ENCODE data around the gene ITGAE.
"Not testable (repeated sequence)": the region's sequence is repeated elsewhere in the genome, so short reads cannot be mapped to it uniquely, and the experiment has no call there.

ITGAE gene

DNA sequence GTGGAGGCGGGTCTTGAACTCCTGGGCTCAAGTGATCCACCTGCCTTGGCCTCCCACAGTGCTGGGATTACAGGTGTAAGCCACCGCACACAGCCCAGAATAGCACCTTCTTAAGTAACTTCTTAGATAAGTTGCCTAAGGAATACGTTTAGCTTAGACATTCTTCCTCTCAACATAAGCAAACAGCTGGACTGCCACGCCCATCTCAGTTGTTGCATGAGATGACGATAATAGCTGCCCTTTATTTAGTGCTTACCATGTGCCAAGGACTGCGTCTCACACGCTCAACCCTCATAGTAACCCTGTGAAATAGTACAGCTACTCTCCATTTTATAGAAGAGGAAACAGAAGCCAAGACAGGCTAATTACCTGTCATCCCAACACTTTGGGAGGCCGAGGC lies 65.5 kb downstream of the ITGAE start:
- Histone ChIP-seq H3K9me3 (ENCODE audit: insufficient read depth, low read depth, low read length) (no peaks in the 10 kb centered on the region), H3K4me3 (ENCODE audit: low read length) (no peak overlapping the region), H3K27me3 (ENCODE audit: insufficient read depth, low read length) (no peaks in the 10 kb centered on the region), H3K4me1 (ENCODE audit: insufficient read depth, low read length) (peaks cover 13% of the 10 kb centered on the region; the same call in 1 of the 2 replicates), H3K36me3 (ENCODE audit: insufficient read depth, low read length) (no peaks in the 10 kb centered on the region), H3K9ac (ENCODE audit: low read depth, low read length) (no peak overlapping the region), H3K27ac (ENCODE audit: low read depth, low read length) (no peak overlapping the region)
- WGBS, result 92% methylated on average over 8 of the region's 8 CpGs

DNA sequence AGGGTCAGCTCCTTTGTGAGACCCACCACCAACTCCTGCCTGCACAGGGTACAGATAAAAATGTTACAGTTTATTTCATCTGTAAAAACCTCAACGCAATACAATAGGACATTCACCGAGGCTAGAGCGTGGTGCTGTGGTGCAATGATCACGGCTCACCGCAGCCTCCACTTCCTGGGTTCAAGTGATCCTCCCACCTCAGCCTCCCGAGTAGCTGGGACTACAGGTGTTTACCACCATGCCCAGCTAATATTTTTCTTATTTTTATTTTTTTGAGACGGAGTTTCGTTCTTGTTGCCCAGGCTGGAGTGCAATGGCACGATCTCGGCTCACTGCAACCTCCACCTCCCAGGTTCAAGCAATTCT lies 66.1 kb downstream of the ITGAE start:
- not testable (repeated sequence) for H3K9ac ChIP-seq (ENCODE audit: low read depth, low read length); H3K4me3 ChIP-seq (ENCODE audit: low read length); H3K27ac ChIP-seq (ENCODE audit: low read depth, low read length); H3K9me3 ChIP-seq (ENCODE audit: insufficient read depth, low read depth, low read length); H3K36me3 ChIP-seq (ENCODE audit: insufficient read depth, low read length); H3K27me3 ChIP-seq (ENCODE audit: insufficient read depth, low read length)
- H3K4me1 ChIP-seq (ENCODE audit: insufficient read depth, low read length), result peaks cover 13% of the 10 kb centered on the region; the same call in 1 of the 2 replicates
- 96% methylated on average over 10 of the region's 10 CpGs for WGBS

- Histone ChIP-seq H3K9me3 (ENCODE audit: insufficient read depth, low read depth, low read length) (no peaks in the 10 kb centered on the region), H3K4me1 (ENCODE audit: insufficient read depth, low read length) (no peaks in the 10 kb centered on the region; the same call in 1 of the 2 replicates), H3K27ac (ENCODE audit: low read depth, low read length) (no peak overlapping the region), H3K36me3 (ENCODE audit: insufficient read depth, low read length) (peaks cover 11% of the 10 kb centered on the region), H3K9ac (ENCODE audit: low read depth, low read length) (no peak overlapping the region), H3K27me3 (ENCODE audit: insufficient read depth, low read length) (no peaks in the 10 kb centered on the region), H3K4me3 (ENCODE audit: low read length) (no peak overlapping the region)
- WGBS, result 65% methylated on average over 9 of the region's 9 CpGs
These were observed 68.8 kb downstream of the ITGAE start for GRCh38 chr17:3732210-3732621.

DNA sequence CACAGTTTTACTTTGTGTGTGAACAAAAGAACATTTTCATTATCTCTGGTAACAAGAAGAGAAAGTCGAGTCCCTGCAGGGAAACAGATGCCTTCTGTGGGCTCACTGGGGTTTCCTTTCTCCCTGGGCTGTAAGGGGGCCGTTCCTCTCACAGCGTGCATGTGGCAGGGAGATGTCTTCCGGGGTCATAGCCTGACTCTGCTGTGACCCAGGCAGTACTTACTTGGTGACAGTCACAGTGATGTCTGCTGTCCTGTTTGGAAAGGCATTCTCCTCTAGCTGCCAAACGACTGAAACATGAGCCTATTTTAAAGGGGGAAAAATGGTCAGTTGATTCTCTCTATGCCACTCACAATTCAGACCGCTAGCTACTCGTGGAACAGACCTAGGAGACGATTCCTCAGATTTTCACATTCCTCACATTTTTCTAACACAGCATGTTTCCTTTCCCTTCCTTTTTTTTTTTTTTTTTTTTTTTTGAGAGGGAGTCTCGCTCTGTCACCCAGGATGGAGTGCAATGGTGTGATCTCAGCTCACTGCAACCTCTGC lies 70.0 kb downstream of the ITGAE start:
- H3K4me1 ChIP-seq (ENCODE audit: insufficient read depth, low read length), result no peaks in the 10 kb centered on the region; the same call in 1 of the 2 replicates
- 58% methylated on average over 8 of the region's 9 CpGs for WGBS
- no peak overlapping the region for H3K9ac ChIP-seq (ENCODE audit: low read depth, low read length)

DNA sequence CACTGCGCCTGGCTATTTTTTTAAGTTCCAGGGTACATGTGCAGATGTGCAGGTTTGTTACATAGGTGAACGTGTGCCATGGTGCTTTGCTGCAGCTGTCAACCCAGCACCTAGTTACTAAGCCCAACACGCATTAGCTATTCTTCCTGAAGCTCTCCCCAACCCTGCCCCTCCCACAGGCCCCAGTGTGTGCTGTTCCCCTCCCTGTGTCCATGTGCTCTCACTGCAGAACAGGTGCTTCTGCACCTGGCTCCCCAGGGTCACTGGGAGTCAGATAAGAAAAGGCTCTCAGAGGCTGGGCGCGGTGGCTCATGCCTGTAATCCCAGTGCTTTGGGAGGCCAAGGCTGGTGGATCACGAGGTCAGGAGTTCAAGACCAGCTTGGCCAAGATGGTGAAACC lies 71.1 kb downstream of the ITGAE start:
- Histone ChIP-seq H3K4me3 (ENCODE audit: low read length) (no peak overlapping the region), H3K4me1 (ENCODE audit: insufficient read depth, low read length) (no peaks in the 10 kb centered on the region; the same call in 1 of the 2 replicates), H3K9me3 (ENCODE audit: insufficient read depth, low read depth, low read length) (no peaks in the 10 kb centered on the region), H3K27ac (ENCODE audit: low read depth, low read length) (no peak overlapping the region), H3K27me3 (ENCODE audit: insufficient read depth, low read length) (no peaks in the 10 kb centered on the region), H3K9ac (ENCODE audit: low read depth, low read length) (no peak overlapping the region), H3K36me3 (ENCODE audit: insufficient read depth, low read length) (peaks cover 31% of the 10 kb centered on the region)
- 85% methylated on average over 6 of the region's 6 CpGs for WGBS

More for the DNA sequence above, 70.0 kb downstream of the ITGAE start:
- Histone ChIP-seq H3K27ac (ENCODE audit: low read depth, low read length) (peak overlapping the region; percentile 71; the same call in 1 of the 2 replicates), H3K4me3 (ENCODE audit: low read length) (no peak overlapping the region), H3K9me3 (ENCODE audit: insufficient read depth, low read depth, low read length) (no peaks in the 10 kb centered on the region), H3K27me3 (ENCODE audit: insufficient read depth, low read length) (no peaks in the 10 kb centered on the region), H3K36me3 (ENCODE audit: insufficient read depth, low read length) (peaks cover 20% of the 10 kb centered on the region)

DNA sequence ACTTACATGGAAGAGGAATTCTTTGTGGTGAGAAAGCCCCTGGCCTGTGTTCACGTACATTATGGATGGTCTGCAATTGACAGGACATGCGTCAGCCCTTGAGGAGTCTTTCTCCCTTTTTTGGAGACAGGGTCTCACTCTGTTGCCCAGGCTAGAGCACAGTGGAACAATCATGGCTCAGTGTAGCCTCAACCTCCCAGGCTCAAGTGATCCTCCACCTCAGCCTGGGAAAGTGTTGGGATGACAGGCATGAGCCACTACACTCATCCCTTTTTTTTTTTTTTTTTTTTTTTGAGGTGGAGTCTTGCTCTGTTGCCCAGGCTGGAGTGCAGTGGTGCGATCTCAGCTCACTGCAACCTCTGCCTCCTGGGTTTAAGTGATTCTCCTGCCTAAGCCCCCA lies 72.9 kb downstream of the ITGAE start:
- H3K4me3 ChIP-seq (ENCODE audit: low read length); H3K27ac ChIP-seq (ENCODE audit: low read depth, low read length); H3K4me1 ChIP-seq (ENCODE audit: insufficient read depth, low read length); H3K9ac ChIP-seq (ENCODE audit: low read depth, low read length); H3K9me3 ChIP-seq (ENCODE audit: insufficient read depth, low read depth, low read length); H3K27me3 ChIP-seq (ENCODE audit: insufficient read depth, low read length): not testable (repeated sequence)
- 97% methylated on average over 3 of the region's 3 CpGs for WGBS
- peaks cover 31% of the 10 kb centered on the region for H3K36me3 ChIP-seq (ENCODE audit: insufficient read depth, low read length)

- peaks cover 5% of the 10 kb centered on the region; the same call in 1 of the 2 replicates for H3K4me1 ChIP-seq (ENCODE audit: insufficient read depth, low read length)
- 88% methylated on average over 2 of the region's 2 CpGs for WGBS
These were observed 73.9 kb downstream of the ITGAE start for GRCh38 chr17:3727041-3727440.

DNA sequence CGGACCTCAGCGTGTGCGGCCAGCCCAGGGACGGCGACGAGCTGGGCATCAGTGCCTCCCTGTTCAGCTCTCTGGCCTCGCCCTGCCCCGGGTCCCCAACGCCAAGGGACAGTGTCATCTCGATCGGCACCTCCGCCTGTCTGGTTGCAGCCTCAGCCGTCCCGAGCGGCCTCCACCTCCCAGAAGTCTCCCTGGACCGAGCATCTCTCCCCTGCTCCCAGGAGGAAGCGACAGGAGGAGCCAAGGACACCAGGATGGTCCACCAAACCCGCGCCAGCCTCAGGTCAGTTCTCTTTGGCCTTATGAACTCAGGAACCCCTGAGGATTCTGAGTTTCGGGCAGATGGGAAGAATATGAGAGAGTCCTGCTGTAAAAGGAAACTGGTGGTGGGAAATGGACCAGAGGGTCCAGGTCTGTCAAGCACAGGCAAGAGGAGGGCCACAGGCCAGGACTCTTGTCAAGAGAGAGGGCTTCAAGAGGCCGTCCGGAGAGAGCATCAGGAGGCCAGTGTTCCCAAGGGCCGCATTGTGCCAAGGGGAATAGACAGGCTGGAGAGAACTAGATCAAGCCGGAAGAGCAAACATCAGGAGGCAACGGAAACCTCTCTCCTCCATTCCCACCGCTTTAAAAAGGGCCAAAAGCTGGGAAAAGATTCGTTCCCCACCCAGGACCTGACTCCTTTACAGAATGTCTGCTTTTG lies 76.5 kb downstream of the ITGAE start:
- 19% methylated on average over 27 of the region's 27 CpGs for WGBS
- H3K27me3 ChIP-seq (ENCODE audit: insufficient read depth, low read length), result no peaks in the 10 kb centered on the region
- H3K27ac ChIP-seq (ENCODE audit: low read depth, low read length), result peak overlapping the region; percentile 64; the same call in 1 of the 2 replicates
- peak overlapping the region; percentile 79 for H3K4me3 ChIP-seq (ENCODE audit: low read length)
- peaks cover 39% of the 10 kb centered on the region for H3K36me3 ChIP-seq (ENCODE audit: insufficient read depth, low read length)
- H3K9ac ChIP-seq (ENCODE audit: low read depth, low read length), result peak overlapping the region; percentile 87
- H3K9me3 ChIP-seq (ENCODE audit: insufficient read depth, low read depth, low read length), result no peaks in the 10 kb centered on the region
- 0 out of 2 replicates have a peak, but pooled peaks cover 5% of the 10 kb centered on the region for H3K4me1 ChIP-seq (ENCODE audit: insufficient read depth, low read length)

More at GRCh38 chr17:3727041-3727440, 73.9 kb downstream of the ITGAE start:
- Histone ChIP-seq H3K9me3 (ENCODE audit: insufficient read depth, low read depth, low read length) (no peaks in the 10 kb centered on the region), H3K36me3 (ENCODE audit: insufficient read depth, low read length) (peaks cover 31% of the 10 kb centered on the region), H3K27ac (ENCODE audit: low read depth, low read length) (no peak overlapping the region), H3K27me3 (ENCODE audit: insufficient read depth, low read length) (no peaks in the 10 kb centered on the region), H3K9ac (ENCODE audit: low read depth, low read length) (no peak overlapping the region), H3K4me3 (ENCODE audit: low read length) (no peak overlapping the region)

GRCh38 chr17:3723556-3724377 lies 77.2 kb downstream of the ITGAE start, which contains the start of gene HASPIN:
Gene HASPIN, plus strand, starts transcription at chr17:3723903. Its CDS starts 33 bp downstream, at chr17:3723936.
- Histone ChIP-seq H3K4me1 (ENCODE audit: insufficient read depth, low read length) (0 out of 2 replicates have a peak, but pooled peaks cover 5% of the 10 kb centered on the region), H3K27me3 (ENCODE audit: insufficient read depth, low read length) (no peaks in the 10 kb centered on the region), H3K4me3 (ENCODE audit: low read length) (peak within 1 kb of the TSS; percentile 79), H3K9ac (ENCODE audit: low read depth, low read length) (peak within 1 kb of the TSS; percentile 87), H3K36me3 (ENCODE audit: insufficient read depth, low read length) (peaks cover 39% of the 10 kb centered on the region), H3K9me3 (ENCODE audit: insufficient read depth, low read depth, low read length) (no peaks in the 10 kb centered on the region), H3K27ac (ENCODE audit: low read depth, low read length) (peak within 1 kb of the TSS; percentile 64)
- under 1% methylated on average over 98 of the region's 98 CpGs for WGBS

DNA sequence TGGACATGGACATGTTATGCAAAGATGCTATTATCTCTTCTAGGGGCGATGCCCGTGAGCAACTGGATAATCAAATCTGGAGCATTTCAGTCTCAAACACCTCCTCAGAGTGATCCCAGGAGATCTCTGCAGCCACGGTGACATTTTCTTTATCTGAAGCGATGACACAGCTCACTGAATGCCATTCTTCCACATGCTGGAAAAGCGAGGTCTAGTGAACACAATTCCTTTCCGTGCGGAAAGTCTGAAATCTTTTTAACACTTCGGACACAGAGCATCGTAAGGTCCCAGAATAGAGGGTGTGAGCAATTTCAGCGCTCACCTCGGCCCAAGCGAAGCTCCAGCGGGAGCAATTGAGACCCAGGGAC lies 77.8 kb downstream of the ITGAE start:
- 10% methylated on average over 13 of the region's 13 CpGs for WGBS
- Histone ChIP-seq H3K27ac (ENCODE audit: low read depth, low read length) (peak overlapping the region; percentile 63; the same call in 1 of the 2 replicates), H3K4me1 (ENCODE audit: insufficient read depth, low read length) (0 out of 2 replicates have a peak, but pooled peaks cover 5% of the 10 kb centered on the region), H3K4me3 (ENCODE audit: low read length) (peak overlapping the region; percentile 79), H3K9ac (ENCODE audit: low read depth, low read length) (peak overlapping the region; percentile 87), H3K9me3 (ENCODE audit: insufficient read depth, low read depth, low read length) (no peaks in the 10 kb centered on the region), H3K27me3 (ENCODE audit: insufficient read depth, low read length) (no peaks in the 10 kb centered on the region), H3K36me3 (ENCODE audit: insufficient read depth, low read length) (peaks cover 43% of the 10 kb centered on the region)

- H3K36me3 ChIP-seq (ENCODE audit: insufficient read depth, low read length), result peaks cover 43% of the 10 kb centered on the region
- no peaks in the 10 kb centered on the region for H3K27me3 ChIP-seq (ENCODE audit: insufficient read depth, low read length)
- no peak overlapping the region for H3K27ac ChIP-seq (ENCODE audit: low read depth, low read length)
- peak overlapping the region; percentile 79 for H3K4me3 ChIP-seq (ENCODE audit: low read length)
- peak overlapping the region; percentile 87; the same call in 1 of the 2 replicates for H3K9ac ChIP-seq (ENCODE audit: low read depth, low read length)
- 0 out of 2 replicates have a peak, but pooled peaks cover 5% of the 10 kb centered on the region for H3K4me1 ChIP-seq (ENCODE audit: insufficient read depth, low read length)
- WGBS, result 70% methylated on average over 6 of the region's 6 CpGs
- H3K9me3 ChIP-seq (ENCODE audit: insufficient read depth, low read depth, low read length), result no peaks in the 10 kb centered on the region
These were observed 78.3 kb downstream of the ITGAE start for GRCh38 chr17:3722716-3723115.

Measured in HUES64 (cell line).